HG02840 (cell line): ENCODE measurements around the gene MCU.

ENCODE experiments used
- ATAC-seq: cut with Tn5 transposase; IDR thresholded peaks from one replicate; pipeline ENCODE4 v1.9.1; 2021; ENCODE audit warnings: mild to moderate bottlenecking, moderate library complexity, moderate number of reproducible peaks; ENCODE audit not compliant: unreplicated experiment, low FRiP score

The MCU gene

GRCh38 chr10:72796042-72796441, 104.1 kb downstream of the MCU start:
- no peak for ATAC-seq

GRCh38 chr10:72796538-72796937, 104.6 kb downstream of the MCU start:
- ATAC-seq = no peak

GRCh38 chr10:72800000-72800740, 108.2 kb downstream of the MCU start:
- no peak for ATAC-seq

- ATAC-seq = no peak
These were observed 108.8 kb downstream of the MCU start for GRCh38 chr10:72800741-72801092.

- ATAC-seq = no peak
These were observed 109.4 kb downstream of the MCU start for GRCh38 chr10:72801263-72801868.

- no peak for ATAC-seq
These were observed 110.4 kb downstream of the MCU start for GRCh38 chr10:72802332-72802731.

GRCh38 chr10:72802763-72803505, 111.0 kb downstream of the MCU start:
- no peak for ATAC-seq

- no peak for ATAC-seq
These were observed 116.1 kb downstream of the MCU start for GRCh38 chr10:72808001-72808400.

- no peak for ATAC-seq
These were observed 117.1 kb downstream of the MCU start for GRCh38 chr10:72809006-72809405.

- ATAC-seq = no peak
These were observed 119.0 kb downstream of the MCU start for GRCh38 chr10:72810976-72811375.

GRCh38 chr10:72812415-72812752, 120.4 kb downstream of the MCU start:
- ATAC-seq = no peak

- no peak for ATAC-seq
These were observed 120.9 kb downstream of the MCU start for GRCh38 chr10:72812753-72813430.

GRCh38 chr10:72814099-72814790, 122.3 kb downstream of the MCU start:
- ATAC-seq = no peak

GRCh38 chr10:72816565-72816964, 124.6 kb downstream of the MCU start:
- ATAC-seq = no peak

GRCh38 chr10:72818076-72818475, 126.1 kb downstream of the MCU start:
- no peak for ATAC-seq

- ATAC-seq = no peak
These were observed 127.1 kb downstream of the MCU start for GRCh38 chr10:72819053-72819452.

GRCh38 chr10:72821606-72822005, 129.7 kb downstream of the MCU start:
- no peak for ATAC-seq

GRCh38 chr10:72822342-72822986, 130.5 kb downstream of the MCU start:
- ATAC-seq = no peak

- ATAC-seq = no peak
These were observed 133.2 kb downstream of the MCU start for GRCh38 chr10:72825163-72825562.

- ATAC-seq = no peak
These were observed 134.4 kb downstream of the MCU start for GRCh38 chr10:72826346-72826745.
